HG03571 (cell line): ENCODE data around the gene DVL2.
"Not testable (repeated sequence)": the region's sequence is repeated elsewhere in the genome, so short reads cannot be mapped to it uniquely, and the experiment has no call there.

Experiments used
- ATAC-seq: cut with Tn5 transposase; IDR thresholded peaks from one replicate; pipeline ENCODE4 v1.9.1; 2021; ENCODE audit not compliant: unreplicated experiment

The DVL2 gene

DNA sequence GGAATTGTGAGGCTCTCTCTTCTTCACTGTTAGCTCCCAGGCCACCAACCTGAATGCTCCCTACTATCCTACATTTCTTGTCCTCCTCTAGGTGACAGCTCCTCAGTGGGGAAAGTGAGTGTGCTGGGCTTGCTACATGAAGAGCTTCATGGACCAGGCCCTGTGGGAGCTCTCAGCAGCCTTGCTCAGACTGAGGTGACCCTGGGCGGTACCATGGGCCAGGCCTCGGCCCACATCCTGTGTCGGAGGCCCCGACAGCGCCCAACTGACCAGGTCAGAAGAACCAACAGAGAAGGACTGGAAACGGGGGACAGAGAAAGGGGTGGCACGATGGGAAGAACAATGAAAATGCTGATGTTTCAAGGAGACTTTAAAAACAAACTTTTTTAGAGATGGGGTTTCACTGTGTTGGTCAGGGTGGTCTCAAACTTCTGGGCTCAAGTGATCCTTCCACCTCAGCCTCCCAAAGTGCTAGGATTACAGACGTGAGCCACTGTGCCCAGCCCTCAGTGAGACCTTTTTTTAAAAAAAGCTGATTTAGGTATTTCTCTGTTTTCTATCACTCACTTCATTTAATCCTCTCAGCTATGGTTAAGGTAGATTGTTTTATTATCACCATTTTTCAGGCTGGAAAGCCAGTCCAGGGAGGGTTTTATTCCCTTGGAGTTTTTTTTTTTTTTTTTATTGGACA lies 22.6 kb upstream of the DVL2 start:
- ATAC-seq, result no peak

- no peak for ATAC-seq
Observed at GRCh38 chr17:7254511-7254910, 20.2 kb upstream of the DVL2 start.

DNA sequence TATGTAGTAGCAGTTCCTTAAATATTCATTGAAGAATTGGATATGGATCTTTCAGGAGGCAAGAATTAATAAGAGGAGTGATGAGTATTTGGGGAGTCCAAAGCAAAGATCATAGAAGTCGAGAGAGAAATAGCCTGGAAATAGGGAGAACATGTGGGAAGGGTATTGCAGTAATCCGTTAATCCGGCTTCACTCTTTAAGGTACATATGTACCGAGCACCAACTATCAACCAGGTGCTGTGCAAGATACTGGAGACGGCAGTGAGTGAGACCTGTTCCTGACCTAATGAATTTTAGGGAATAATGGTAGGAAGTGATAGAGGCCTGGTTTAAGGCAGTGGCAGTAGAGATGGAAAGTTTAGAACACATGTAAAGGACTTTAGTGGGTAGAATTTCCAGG lies 18.8 kb upstream of the DVL2 start:
- ATAC-seq, result no peak

DNA sequence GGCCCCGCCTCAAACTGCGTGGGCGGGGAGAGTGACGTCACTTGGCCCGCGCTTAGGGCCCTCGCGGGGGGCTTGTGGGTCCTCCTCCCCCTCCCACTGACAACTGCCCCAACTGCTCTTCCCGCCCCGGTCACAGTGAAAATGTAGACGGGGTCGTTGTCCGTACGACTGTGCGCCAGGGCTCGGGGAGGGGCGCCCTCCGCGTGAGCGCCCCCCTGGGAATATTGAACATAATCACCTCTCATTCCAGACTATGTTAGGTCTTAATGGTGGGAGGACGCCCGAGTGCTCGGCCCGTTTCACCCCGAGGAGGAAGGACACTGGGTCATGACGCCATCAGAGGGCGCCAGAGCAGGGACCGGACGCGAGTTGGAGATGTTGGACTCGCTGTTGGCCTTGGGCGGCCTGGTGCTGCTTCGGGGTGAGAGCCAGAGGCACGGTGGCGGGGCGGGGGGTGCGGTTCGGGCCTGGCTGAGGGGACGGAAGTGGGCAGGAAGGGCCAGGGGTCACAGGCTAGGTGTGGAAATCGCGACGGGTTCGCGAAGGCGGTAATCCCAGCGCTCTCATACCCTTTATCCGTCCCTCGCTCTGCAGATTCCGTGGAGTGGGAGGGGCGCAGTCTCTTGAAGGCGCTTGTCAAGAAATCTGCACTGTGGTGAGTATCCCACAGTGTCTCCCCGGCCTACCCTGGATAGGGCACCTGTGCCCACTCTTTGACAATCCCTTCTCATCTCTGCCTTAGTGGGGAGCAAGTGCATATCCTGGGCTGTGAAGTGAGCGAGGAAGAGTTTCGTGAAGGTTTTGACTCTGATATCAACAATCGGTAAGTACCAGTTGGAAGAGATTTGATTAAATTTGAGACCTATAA lies 18.1 kb upstream of the DVL2 start, which contains the start of gene ELP5:
TSS of gene ELP5 (plus strand) at position 40 of the 868 bp plus-strand sequence. CDS start at position 376, 336 bp downstream.
- ATAC-seq, result peak; percentile 45

- ATAC-seq, result peak; percentile 68
Observed at GRCh38 chr17:7251661-7252175, 17.4 kb upstream of the DVL2 start, which contains the start of gene CTDNEP1. Gene CTDNEP1 (minus strand): TSS chr17:7251734. CDS start chr17:7251296, 438 bp downstream.

GRCh38 chr17:7250695-7251627 lies 16.6 kb upstream of the DVL2 start:
- no peak for ATAC-seq

DNA sequence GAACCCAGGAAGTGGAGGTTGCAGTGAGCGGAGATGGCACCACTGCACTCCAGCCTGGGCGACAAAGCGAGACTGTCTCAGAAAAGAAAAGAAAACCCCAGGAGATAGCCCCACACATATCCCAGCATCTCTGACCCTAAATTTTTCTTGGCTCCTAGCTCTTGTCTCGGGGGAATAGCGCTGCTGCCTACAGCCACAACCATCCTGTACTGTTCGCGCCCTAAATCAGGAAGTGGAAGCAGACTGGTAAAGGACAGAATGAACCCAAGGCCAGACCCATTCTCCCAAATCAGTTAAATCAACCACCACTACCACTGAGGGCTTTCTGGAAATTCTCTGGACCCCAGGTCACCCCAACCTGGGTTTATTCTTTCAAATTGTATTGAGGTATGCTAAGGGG lies 15.5 kb upstream of the DVL2 start:
- ATAC-seq, result no peak

- ATAC-seq, result no peak
Observed at GRCh38 chr17:7249214-7249613, 14.9 kb upstream of the DVL2 start.

DNA sequence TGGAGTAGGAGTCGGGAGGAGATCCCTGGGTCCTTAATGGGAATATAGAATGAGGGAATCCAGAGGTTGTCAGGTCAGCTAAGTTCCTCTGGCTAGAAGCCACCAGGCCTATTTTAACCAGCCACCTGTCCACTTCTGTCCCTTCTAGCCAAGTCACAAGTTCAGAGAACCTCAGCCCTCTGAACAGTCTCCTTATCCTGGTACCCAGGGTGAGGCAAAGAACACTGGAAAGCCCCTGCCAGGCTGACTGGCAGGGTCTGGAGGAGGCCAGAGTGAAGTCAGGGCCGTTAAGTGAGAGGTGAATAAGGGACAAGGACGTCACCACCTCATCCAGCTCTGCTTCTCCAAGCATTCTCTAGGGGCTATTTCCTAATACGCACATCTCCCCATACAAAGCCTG lies 14.5 kb upstream of the DVL2 start:
- ATAC-seq, result no peak

- ATAC-seq, result no peak
Observed at GRCh38 chr17:7246779-7247178, 12.5 kb upstream of the DVL2 start.

DNA sequence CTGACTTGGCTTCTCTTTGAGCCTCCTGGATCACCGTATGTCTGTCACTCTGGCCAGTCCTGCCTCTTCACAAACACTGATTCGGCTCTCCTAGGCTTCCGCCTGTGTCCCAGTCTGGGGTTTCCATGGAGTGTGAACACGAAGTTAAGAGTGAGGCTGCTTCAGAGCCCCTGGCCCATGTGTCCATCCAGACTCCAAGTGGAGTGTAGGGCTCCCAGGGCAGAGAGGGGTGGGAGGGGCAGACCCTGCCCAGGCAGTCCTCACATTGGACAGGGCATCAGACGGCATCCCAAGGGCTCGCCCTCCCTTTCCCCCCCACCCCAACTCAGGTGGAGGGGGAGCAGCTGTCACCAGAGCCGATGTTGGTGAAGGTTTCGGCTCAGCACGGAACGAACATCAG lies 9.5 kb upstream of the DVL2 start:
- not testable (repeated sequence) for ATAC-seq

DNA sequence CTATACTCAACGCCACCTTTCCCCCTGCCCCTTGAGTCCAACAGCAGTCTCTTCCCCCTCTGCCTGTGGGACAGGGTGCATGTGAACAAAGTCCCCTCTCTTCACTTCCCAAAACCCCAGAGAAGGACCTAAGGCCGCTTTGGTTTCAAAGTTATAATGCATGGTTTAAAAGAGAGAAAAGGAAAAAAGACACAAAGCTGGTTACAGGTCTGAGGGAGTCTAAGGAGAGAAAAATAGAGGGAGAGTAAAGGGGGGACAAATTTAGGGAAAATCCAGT lies 9.1 kb upstream of the DVL2 start:
- ATAC-seq, result no peak

DNA sequence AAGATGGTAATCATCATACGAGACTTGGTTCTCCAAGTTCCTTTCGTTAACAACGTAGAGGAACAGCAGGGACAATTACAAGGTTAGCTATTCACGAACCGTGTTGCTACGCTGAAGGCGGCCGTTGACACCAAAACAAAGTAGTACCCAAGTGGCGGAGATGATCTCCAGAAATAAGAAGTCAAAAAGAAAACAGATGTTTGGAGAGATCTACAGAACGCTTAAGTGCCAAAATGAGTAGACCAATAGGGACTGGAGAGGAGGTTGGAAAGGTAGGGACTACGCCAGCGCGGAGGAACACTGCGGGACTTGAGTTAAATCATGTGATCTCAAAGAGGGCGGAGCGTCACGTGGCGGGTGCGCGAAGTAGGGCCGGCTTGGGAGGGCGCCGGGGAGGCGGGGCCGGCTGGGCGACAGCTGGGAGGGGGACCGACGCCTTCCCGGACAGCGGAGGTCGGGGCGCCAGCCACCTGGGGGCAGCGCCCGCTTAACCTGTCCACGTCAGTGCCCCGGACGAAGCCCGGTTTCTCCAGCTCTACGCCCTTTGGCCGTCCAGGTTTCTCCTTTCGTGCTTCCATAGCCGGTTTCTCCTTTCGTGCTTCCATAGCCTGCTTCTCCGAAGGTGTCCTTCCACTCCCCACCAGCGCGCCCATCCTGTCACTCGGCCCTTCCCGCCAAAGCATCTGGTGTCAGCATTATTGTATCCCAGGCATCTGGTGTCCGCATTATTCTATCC lies 8.6 kb upstream of the DVL2 start:
- ATAC-seq, result peak; percentile 30

- peak; percentile 22 for ATAC-seq
Observed at GRCh38 chr17:7241783-7242716, 7.7 kb upstream of the DVL2 start, which contains the start of gene GABARAP. Gene GABARAP (minus strand): TSS chr17:7242449. CDS start chr17:7242330, 119 bp downstream.

DNA sequence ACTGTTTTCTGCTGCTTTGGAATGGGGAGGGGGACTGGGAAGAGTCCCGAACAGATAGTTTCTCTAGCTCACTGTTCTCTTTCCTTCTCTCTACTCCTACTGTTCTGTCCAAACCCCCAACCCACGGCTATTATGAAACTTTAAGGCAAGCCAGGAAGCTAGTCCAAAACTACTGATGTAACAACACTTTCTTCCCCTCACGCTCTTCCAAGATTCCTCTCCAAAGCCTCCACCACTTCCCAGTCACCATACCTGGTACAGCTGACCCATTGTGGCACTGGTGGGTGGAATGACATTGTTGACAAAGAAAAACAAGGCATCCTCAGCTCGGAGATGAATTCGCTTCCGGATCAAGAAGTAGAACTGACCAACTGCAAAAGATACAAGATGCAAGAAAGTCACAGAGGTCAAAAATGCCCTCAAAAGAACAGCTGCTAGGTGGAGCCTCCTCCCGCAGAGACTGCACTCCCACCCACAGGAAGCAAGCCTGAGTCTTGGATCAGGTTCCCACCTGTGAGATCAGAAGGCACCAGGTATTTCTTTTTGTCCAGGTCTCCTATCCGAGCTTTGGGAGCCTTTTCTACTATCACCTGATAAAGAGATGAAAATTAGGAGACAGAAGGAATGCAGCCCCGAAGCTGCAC lies 6.9 kb upstream of the DVL2 start:
- no peak for ATAC-seq

DNA sequence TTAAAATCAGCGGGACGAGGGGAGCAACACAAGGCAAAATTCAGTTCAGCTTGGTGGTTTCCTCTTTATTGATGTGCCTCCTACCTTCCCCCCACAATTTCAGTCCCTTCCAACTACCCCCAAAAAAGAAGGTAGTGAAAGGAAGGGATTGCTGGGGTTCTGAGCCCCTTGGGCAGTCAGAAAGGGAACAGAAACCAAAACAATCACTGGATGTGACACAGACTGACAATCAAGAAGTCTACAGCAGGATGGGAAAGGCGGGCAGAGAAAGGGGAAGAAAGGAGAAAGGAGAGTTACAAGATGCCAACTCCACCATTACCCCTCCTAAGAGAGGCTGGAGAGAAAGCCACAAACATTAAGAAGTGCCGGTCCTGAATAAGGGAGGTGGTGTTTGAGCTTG lies 6.1 kb upstream of the DVL2 start:
- ATAC-seq, result no peak

- peak; percentile 41 for ATAC-seq
Observed at GRCh38 chr17:7239091-7240027, 5.0 kb upstream of the DVL2 start, which contains the start of gene PHF23. Gene PHF23 (minus strand): TSS chr17:7239457. CDS start chr17:7239279, 178 bp downstream.
